Activated T-cell treated with anti-CD3 and anti-CD28 coated beads, Interleukin-2, amount 50 U/mL, for 48 hours (primary cell): ENCODE results near the gene CUL9.

Experiments used
- DNase-seq, 2 experiments: peaks; one replicate each; pipeline ENCODE4 v3.0.0-alpha.2; 2020

Gene CUL9

DNA sequence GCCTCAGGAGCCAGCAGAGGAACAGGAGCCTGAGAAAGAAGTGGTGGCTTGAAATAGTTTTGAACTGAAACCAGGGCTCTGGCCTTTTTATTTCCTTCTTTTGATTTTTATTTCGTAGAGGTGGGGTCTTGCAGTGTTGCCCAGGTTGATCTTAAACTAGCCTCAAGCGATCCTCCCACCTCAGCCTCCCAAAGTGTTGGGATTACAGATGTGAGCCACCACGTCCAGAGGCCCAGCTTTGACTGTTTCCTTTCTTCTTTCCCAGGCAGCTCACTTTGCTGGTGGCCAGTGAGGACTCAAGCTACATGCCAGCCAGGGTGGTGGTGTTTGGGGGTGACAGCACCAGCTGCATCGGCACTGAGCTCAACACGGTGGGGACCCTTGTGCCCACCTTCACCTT lies 20.5 kb downstream of the CUL9 start:
- no peak for DNase-seq

DNA sequence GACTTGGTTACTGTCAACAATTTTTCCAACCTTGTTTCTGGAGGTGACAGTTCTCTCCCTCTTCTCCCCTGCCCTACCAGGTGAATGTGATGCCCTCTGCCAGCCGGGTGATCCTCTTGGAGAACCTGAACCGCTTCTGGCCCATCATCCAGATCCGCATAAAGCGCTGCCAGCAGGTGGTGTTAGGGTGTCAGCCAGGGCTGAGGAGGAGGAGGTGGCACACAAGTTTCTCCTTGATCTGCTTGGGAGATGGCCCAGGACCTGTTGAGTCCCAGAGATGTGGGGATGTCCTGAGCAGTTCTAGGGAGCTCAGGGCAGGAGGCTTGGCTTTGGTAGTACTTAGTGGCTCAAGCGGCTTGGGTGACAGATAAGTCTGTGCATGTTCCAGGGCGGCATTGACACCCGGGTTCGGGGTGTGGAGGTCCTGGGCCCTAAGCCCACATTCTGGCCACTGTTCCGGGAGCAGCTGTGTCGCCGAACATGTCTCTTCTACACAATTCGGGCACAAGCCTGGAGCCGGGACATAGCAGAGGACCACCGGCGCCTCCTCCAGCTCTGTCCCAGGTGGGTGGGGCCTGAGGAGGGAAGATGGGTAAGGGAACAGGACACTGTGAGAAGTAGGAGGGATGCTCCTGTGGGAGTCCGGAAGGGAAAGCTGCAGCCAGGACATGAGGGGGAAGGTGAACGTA lies 21.2 kb downstream of the CUL9 start:
- DNase-seq = no peak

DNA sequence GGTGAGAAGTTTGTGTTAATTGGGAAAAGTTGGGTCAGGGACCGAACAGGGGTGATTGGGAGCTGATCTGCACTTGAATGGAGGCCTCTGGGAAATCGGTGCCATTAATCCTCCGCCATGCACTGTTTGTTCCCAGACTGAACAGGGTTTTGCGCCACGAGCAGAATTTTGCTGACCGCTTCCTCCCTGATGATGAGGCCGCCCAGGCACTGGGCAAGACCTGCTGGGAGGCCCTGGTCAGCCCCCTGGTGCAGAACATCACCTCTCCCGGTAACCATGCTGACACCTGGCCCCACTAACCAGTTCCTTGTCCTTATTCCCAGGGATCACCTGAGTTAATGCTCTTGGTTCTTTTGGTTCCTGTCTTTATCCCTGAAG lies 21.7 kb downstream of the CUL9 start:
- DNase-seq = no peak

DNA sequence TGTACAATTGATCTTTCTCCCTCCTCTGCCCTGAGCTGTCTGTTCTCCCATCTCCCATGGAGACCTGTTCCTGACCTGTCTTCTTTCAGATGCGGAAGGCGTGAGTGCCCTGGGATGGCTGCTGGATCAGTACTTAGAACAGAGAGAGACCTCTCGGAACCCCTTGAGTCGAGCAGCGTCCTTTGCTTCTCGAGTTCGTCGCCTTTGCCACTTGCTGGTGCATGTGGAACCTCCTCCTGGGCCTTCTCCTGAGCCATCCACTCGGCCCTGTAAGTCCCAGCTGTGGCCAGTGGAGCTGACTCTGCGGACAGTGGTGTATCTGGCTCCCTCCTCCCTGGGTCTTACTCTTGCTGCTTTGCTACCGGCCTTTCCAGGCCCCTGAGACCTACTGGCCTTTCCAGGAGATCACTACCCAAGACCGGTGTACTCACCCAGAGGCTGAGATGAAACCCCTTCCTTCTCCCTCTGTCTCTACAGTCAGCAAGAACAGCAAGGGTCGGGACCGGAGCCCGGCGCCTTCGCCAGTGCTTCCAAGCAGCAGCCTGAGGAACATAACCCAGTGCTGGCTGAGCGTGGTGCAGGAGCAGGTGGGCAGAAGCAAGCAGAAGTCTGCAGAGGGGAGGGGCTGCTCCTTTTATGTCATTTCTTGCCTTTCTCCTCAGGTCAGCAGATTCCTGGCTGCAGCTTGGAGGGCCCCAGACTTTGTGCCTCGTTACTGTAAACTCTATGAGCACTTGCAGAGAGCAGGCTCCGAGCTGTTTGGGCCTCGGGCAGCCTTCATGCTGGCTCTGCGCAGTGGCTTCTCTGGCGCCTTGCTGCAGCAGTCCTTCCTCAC lies 22.5 kb downstream of the CUL9 start:
- no peak for DNase-seq

DNA sequence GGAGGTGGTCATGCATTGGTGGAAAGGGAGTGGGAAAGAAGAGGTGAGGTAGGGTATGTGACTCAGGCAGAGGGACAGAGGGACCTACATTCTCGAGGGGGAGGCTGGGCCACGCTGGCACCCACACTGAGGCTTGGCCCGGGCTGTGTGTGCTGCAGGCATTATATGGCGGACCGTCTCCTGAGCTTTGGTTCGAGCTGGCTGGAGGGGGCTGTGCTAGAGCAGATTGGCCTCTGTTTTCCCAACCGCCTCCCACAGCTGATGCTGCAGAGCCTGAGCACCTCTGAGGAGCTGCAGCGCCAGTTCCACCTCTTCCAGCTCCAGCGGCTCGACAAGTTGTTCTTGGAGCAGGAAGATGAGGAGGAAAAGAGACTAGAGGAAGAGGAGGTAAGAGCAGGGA lies 23.9 kb downstream of the CUL9 start:
- DNase-seq = no peak

DNA sequence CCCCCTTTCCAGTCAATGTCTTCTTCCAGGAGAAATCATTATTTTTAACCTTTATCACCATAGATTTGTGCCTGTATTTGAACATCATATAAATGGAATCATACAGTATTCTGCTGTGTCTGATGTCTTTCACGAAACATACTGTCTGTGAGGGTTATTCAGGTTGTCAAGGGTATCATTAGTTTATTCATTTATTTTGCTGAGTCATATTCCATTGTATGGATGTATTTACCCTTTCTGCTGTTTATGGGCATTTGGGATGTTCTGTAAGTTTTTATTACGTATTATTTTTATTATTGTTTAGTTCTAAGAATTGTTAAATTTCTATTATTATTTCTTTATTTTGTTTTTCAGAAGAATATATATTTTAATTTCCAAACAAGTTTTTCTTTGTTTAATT lies 25.3 kb downstream of the CUL9 start:
- no peak for DNase-seq

DNA sequence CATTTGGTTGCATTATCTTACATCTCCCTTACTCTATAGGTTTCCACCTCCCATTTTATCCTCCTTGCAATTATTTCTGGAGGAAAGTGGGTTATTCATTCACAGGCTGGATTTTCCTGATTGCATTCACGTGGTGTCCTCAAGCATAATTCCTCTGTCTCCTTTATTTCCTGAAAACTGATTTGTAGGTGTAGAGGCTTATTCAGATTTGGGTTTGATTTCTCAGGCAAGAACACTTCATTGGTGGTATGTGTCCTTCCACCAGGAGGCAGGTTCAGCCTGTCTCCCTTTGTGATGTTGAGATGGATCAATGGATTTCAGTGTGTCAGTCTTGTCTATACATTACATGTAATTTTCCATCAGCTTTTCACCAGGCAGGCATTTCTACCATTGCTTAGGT lies 30.0 kb downstream of the CUL9 start:
- DNase-seq = no peak

DNA sequence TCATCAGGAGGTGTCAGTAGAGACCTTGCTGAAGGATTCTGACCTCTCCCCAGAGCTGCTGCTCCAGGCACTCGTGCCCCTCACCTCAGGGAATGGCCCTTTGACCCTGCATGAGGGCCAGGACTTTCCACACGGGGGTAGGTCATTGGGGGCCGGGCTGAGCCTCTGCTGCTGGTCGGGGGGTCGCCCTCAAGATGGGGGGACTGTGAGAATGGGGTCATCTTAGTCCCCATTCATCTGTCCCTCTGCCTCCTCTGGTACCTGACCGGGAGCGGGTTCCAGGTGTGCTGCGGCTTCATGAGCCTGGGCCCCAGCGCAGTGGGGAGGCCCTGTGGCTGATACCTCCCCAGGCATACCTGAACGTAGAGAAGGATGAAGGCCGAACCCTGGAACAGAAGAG lies 31.4 kb downstream of the CUL9 start:
- DNase-seq = no peak

DNA sequence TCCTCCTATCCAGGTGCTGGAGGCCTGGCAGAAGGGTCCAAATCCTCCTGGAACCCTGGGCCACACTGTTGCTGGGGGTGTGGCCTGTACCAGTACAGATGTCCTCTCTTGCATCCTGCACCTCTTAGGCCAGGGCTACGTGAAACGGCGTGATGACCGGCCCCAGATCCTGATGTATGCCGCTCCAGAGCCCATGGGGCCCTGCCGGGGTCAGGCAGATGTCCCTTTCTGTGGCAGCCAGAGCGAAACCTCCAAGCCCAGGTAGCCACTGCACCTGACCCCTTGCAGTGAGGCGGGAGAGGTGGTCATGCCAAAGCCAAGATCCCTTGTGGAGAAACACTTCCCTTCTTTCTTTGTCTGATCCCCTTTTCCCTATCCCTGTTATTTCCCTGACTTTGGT lies 33.1 kb downstream of the CUL9 start:
- DNase-seq = no peak

DNA sequence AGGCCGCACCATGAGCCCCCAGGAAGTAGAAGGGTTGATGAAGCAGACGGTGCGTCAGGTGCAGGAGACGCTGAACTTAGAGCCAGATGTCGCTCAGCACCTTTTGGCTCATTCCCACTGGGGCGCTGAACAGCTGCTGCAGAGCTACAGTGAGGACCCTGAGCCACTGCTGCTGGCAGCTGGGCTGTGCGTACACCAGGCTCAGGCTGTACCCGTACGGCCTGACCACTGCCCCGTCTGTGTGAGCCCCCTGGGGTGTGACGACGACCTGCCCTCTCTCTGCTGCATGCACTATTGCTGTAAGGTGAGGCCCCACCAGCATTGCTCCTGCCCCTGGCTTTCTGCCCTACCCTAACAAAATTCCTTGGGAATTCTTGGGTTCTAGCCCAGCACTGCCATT lies 34.2 kb downstream of the CUL9 start:
- no peak for DNase-seq

DNA sequence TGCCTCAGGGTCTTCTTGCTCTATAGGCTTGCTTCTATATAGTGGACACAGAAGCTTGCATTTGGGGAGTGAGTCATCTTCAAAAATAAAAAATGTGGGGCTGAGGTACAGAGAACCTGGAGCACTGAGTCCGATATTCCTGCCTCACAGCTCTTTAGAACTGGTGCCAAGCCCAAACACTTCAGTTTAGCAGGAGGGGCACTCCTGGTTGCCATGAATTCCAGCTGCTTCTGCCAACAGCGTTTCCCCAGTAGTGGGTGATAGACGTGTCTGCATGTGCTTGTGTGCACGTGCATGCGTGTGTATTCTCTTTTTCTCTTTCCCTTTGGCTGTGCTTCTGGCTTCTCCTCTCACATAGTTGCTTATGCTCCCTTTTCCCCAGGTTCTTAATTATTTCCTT lies 35.4 kb downstream of the CUL9 start:
- DNase-seq = no peak

DNA sequence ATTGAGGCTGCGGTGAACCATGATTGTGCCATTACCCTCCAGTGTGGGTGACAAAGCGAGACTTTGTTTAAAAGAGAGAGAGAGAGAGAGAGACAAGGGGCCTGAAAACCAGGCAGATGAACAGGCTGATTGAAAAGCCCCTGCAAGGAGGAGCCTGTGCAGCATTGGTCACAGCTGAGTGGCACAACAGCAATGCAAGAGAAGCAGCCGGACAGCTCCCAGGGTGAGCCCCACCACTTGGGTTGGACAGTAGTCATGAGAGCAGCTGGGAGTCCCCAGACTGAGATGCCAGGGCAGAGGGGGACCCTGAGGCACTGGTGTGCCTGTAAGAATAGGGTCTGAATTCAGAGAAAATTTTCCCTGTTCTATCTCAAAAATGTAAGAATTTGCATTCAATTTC lies 37.1 kb downstream of the CUL9 start:
- no peak for DNase-seq

DNA sequence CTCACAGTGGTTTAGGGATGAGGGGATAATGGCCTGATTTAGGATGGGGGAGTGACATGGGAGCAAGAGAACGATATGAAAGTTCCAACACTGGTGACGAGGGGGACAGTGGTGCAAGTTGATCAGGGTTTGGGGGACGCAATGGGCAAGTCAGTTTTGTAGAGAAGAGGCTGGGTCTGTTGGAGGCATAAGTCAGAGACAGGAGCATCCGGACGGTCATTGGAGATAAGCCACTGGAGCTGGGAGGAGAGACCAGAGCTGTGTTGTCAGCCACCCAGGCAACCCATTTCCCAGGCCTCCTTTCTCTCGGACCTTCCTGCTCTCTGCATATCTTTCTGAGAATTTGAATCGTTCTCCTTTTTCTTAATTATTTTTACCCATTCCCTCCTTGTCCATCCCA lies 37.8 kb downstream of the CUL9 start:
- DNase-seq = no peak

DNA sequence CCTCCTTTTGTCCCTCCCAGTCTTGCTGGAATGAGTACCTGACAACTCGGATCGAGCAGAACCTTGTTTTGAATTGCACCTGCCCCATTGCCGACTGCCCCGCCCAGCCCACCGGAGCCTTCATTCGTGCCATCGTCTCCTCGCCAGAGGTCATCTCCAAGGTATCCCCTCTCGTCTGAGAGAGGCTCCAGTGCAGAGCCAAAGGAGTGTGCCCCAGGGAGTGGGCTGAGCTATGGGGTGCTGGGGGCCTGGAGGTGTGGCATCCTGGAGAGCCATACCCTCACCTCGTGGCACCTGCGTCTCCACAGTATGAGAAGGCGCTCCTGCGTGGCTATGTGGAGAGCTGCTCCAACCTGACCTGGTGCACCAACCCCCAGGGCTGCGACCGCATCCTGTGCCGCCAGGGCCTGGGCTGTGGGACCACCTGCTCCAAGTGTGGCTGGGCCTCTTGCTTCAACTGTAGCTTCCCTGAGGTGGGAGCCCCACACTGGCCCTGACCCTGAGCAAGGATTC lies 38.5 kb downstream of the CUL9 start:
- DNase-seq = no peak

DNA sequence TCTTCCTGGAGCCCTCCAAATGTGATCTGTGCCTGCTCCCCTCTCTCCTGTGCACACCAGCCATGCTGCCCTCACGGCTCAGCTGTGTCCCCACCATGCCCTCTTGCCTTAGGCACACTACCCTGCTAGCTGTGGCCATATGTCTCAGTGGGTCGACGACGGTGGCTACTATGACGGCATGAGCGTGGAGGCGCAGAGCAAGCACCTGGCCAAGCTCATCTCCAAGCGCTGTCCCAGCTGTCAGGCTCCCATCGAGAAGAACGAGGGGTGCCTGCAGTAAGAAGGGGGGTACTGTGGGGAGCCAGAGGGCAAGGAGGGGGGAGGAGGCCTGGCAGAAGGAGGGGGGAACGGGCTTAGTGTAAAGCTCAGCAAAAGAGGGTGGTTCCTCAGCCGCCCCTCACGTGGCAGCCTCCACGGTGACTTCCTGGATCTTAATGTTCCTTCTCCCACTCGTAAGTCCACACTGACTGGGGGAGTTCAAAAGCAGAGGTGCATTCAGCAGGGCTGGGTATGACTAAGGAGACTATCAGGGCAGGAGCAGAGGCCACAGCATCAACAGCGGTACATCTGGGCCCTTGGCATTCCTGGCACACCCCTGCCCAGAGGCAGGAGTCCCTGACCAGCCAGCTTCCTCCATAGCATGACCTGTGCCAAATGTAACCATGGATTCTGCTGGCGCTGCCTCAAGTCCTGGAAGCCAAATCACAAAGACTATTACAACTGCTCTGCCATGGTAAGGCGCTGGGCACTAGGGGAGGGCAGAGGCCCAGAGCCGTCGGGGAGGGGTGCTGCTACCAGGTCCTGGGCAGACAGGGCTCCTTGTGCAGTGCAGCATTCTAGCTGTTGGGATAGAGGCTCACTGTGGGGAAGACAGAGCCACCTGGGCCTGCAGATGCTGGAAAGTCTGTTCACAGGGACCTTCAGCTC lies 39.3 kb downstream of the CUL9 start:
- no peak for DNase-seq

DNA sequence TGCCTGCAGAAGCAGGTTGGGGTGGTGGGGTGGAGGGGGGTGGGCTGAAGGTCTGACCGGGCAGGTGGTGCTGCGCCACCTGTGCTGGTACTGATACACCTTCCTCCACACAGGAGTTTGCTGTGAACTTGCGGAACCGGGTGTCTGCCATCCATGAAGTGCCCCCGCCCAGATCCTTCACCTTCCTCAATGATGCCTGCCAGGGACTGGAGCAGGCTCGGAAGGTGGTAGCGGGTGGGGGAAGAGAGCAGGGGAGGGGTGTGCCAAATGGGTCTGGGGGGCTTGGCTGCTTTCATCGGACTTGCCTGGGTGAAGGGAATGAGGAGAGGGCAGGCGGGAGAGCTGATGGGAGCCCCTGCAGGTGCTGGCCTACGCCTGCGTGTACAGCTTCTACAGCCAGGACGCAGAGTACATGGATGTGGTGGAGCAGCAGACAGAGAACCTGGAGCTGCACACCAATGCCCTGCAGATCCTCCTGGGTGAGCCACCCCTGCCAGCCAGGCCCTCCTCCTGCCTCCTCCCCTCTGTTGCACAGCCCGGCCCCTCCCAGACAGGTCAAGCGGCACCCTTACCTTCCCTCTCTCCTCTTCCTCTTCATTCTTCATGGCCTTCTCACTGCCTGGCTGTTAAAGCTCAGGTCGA lies 40.5 kb downstream of the CUL9 start:
- DNase-seq = no peak

DNA sequence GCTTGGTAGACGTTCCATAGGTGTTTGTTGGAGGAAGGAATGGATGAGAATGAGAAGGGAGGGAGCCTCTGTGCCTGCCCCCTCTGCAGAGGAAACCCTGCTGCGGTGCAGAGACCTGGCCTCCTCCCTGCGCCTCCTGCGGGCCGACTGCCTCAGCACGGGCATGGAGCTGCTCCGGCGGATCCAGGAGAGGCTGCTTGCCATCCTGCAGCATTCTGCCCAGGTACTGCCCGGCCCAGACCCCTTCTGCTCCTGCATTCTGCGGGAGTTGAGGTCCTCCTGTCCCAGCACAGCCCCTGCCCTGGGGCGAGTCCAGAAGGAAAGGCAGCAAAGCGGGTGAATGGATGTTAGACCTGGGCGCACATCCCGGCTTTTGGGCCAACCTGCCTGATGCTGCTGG lies 41.2 kb downstream of the CUL9 start:
- no peak for DNase-seq

DNA sequence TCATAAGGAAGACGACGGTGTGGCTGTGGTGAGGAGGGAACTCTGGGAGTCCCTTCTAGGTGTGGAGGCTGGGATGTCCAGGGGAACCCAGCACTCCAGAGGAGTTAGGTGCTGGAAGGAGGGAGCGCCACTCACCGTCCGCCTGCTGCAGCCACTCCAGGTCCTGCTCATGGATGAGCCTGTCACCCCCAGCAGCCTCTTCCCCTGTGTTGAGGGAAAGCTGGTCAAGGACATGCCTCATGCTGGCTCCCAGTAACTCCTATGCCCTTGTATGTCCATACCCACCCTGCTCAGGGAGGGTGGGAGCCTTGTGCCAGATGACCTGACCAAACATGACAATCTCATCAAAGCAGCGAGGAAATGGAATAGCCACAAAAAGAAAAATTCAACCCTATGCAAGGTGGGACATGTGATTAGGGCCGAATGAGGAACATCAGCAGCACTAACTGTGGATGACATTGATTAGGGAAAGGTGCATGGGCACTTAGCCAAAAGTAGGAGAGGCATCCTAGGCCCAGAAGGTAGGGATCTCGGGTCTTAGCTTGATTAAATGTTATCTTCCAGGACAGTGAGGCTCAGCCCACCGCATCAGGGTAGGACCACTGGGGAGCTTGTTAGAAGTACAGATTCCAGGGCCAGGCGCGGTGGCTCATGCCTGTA lies 44.3 kb downstream of the CUL9 start:
- DNase-seq = no peak

DNA sequence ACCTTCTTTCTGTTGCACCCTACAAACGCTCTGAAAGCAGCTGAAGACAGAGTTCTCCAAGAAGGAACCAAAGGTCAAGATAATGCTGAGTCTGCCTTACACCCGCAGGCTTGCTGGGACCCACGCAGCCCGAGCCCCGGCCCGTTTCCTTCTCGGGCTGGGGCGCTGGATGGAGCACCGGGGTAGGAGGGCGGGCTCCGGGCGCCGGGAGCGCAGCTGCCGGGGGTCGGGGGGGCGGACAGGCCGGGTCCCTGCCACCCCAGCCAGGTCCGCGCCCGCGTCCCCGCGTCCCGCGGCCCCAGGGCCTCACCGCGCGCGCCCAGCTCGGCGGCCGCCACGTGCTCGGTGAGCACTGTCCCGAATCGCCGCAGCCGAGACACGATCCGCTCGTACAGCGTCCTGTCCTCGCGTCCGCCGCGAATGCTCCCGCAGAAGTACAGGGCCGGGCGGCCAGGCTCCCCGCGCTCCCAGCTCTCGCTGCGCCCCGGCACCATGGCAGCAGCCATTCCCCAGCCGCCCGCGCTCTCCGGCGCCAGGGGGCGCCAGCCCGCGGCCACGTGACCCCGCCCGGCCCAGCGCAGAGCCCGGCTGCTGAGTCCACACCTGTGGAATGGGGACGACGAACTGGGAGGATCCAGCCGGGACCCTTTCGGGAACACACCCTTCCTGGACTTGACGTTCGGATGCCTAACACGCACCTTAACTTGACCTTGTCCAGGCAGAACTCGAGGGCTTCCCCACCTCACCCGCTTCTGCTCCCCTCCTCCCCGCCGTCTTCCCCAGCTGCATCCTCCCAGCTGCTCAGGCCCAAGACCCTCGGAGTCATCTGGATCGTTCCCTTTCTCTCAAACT lies 47.2 kb downstream of the CUL9 start, which contains the start of gene DNPH1:
Gene DNPH1, minus strand, starts transcription at position 531 of the 852 bp plus-strand sequence. Its CDS starts 25 bp downstream, at position 506.
- DNase-seq = peak; percentile 88 to 91

DNA sequence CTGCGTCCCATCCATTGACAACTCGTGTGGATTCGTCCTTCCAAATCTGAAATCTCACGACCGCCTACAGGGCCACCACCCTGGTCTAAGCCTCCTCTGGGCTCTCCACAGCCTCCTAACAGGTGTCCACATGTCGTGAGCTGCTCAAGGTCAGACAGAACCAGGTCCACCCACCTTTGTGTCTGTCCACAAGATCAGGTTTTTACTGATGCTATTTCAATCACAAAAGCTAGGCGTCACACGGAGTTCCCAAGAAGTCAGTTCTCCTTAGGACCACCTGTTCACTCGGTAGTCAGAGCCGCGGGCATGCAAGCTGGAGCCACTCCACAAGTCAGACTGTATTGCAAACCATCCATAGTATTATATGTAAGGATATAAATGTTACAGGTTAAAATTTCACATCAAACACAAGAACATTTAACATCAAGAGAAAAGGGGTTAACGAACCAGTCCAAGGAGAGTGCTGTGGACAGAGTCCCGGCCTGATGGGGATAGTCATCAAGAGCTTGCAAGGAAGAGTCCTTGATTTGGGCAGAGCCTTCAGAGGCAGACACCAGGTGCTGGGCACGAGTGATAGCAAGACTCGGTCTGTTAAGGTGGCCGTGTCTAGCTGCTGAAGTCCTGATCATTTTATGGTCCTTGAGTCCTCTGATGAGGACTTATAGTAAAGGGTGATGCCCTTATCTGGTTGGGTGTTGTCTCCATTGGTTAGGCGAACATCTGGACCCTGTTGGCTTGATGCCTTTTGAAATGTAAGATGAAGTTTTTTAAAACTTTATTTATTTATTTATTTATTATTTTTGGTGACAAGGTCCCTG lies 48.0 kb downstream of the CUL9 start:
- DNase-seq = no peak
